ENCODE measurements around the gene PHF19.

DNA sequence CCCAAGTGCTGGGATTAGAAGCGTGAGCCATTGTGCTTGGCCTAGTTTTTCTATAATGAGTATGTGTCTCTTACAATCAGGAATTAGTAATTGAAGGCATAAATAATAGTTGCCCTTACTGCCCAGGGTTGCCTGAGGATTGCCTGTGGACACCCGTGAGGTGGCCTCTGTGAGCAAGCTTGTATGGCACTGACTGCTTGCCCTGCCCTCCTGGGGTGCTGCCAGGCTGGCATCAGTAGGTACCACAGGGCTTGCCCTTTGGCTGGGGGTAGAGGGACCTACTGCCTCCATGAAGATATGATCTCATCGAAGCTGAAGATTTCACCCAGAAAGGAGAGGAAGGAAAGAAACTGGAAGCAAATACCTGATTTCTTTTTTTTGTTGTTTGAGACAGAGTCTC is 23.8 kb upstream of the PHF19 start:
- TF ChIP-seq, protein P1, sequence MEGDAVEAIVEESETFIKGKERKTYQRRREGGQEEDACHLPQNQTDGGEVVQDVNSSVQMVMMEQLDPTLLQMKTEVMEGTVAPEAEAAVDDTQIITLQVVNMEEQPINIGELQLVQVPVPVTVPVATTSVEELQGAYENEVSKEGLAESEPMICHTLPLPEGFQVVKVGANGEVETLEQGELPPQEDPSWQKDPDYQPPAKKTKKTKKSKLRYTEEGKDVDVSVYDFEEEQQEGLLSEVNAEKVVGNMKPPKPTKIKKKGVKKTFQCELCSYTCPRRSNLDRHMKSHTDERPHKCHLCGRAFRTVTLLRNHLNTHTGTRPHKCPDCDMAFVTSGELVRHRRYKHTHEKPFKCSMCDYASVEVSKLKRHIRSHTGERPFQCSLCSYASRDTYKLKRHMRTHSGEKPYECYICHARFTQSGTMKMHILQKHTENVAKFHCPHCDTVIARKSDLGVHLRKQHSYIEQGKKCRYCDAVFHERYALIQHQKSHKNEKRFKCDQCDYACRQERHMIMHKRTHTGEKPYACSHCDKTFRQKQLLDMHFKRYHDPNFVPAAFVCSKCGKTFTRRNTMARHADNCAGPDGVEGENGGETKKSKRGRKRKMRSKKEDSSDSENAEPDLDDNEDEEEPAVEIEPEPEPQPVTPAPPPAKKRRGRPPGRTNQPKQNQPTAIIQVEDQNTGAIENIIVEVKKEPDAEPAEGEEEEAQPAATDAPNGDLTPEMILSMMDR (IDR thresholded peaks at IDR 0.05 in 4 of 5, conservative IDR thresholded peaks at IDR 0.05 in 1 of 5), result no peak
- TF ChIP-seq POLR2A (IDR thresholded peaks at IDR 0.05), result no peak
